ENCODE data around the gene POLDIP3.
A peak's percentile ranks its signal among the peaks of the same experiment; 100 is the strongest.
"Not testable (repeated sequence)": the region's sequence is repeated elsewhere in the genome, so short reads cannot be mapped to it uniquely, and the experiment has no call there.

Gene POLDIP3

GRCh38 chr22:42584364-42584940, 30.2 kb downstream of the POLDIP3 start:
- DNase-seq (ENCODE audit: low spot score), result no peak

- no peak for DNase-seq (ENCODE audit: low spot score)
These were observed 31.7 kb downstream of the POLDIP3 start for GRCh38 chr22:42582987-42583386.

DNA sequence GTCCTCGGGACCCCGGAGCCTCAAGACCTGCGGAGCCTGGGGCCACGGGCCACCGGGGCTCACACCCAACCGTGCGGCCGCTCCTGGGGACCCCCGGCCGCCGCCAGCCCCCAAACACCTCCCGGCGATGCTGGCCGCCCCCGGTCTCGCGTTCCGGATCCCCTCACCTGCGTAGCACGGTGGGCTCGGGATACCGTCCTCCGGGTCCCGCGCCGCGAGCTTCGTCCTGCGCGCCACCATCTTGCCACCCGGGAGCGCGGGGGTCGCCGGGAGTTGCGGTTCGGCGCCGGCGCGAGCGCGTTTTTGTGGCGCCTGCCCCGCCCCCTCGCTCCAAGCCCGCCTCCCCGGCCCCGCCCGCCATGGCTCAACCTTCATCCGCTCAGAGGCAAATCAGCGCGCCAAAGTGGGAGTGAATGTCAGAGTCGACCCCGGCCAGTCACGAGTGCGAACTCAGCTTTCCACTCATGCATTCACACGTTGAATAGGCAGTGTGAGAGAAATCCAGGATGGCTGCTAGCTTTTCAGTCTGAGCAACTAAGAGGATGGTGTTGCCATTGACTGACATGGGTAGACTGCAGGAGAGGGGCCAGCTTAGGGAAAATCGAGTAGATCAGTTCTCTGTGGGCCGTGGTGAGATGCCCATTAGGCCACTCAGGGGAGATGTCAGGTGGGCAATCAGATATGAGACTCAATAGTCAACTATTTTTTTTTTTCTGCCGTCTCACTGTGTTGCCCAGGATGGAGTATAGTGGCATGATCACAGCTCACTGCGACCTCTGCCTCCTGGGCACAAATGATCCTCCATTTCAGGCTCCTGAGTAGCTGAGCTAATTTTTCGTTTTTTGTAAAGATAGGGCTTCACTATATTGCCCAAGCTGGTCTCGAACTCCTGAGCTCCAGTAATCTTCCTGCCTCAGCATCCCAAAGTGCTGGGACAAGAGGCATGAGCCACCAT, 32.6 kb downstream of the POLDIP3 start:
- DNase-seq (ENCODE audit: low spot score), result peak; percentile 41

GRCh38 chr22:42581194-42581761, 33.4 kb downstream of the POLDIP3 start:
- DNase-seq (ENCODE audit: low spot score), result not testable (repeated sequence)

DNA sequence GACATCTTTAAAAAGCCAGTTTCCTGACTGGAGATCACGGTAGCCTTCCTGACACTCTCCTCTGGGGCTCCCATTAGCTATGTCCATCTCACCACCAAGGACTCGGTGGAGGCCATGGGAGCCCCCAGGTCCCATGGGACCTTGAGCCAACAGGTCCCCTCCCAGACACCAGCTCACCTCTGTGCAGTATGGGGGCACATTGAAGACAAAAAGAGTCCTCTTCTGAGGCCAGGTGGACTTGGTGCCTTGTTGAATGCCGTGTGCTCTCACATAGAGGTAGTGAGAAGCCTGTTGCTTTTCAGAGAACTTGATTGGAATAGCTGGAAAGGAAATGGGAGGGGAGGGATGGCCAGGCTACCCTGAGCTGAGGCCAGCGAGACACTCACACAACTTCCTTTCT, 34.6 kb downstream of the POLDIP3 start:
- not testable (repeated sequence) for DNase-seq (ENCODE audit: low spot score)

DNA sequence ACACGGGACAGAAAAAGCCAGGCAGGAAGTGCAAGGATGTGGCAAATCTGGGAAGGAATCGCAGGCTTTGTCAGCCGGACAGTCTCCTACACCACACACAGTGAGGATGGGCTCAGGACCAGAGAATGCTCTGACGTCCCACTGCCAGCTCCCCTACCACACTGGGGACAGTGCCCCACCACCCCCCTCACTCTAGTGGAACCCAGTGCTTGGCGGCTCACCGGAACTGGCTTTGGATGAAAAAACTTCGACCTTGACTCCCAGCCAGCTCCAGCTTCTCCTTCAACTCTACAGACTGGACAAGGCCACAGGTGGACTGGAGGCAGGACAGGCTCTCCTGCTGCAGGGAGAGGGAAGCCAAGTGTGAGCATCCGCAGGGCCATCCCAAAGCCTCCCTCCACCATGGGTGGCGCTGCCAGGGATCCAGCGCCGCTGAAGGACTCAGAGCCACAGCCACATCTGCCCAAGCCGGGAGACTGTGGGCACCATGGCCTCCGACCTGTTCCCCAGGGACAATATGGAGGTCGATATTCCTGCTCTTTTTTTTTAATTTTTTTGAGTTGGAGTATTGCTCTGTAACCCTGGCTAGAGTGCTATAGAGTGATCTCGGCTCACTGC, 37.0 kb downstream of the POLDIP3 start:
- no peak for DNase-seq (ENCODE audit: low spot score)

GRCh38 chr22:42577141-42577540, 37.5 kb downstream of the POLDIP3 start:
- not testable (repeated sequence) for DNase-seq (ENCODE audit: low spot score)

GRCh38 chr22:42575996-42576574, 38.6 kb downstream of the POLDIP3 start:
- DNase-seq (ENCODE audit: low spot score), result not testable (repeated sequence)

DNA sequence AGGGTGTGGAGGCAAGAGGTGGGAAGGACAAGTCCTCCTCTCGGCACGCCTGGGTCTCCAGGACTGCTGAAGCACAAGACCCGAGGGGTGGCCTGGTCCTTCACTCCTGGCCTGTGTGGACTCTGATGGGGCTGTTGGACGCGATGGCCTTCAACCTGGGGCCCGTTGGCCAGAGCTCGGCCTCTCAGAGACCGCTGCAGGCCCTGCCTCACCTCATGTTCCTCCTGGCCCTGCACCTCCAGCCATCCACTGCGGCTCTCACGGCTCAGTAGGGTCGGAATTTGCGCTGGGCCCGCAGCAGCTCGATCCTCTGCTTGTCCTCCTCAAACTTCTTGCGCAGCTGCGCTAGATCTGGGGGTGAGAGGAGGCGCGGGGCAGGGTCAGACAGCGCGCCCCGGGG, 40.2 kb downstream of the POLDIP3 start:
- DNase-seq (ENCODE audit: low spot score), result not testable (repeated sequence)

DNA sequence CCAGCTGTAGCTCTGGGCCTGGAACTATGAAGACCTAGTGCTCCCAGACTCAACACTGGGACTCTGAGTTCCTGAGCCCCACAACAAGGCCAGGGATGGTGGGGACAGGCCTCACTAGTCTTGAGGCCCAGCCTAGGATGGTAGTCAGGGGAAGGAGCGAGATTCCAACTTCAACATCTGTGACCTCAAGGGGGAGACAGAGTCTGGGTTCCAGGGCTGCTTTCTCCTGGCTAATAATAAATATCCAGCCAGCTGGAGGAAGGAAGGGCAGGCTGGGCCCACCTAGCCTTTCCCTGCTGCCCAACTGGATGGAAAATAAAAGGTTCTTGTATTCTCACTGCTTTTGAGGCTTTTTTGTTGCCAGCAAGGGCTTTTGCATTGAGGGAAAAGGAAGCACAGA, 40.6 kb downstream of the POLDIP3 start:
- DNase-seq (ENCODE audit: low spot score), result not testable (repeated sequence)

GRCh38 chr22:42571068-42571467, 43.6 kb downstream of the POLDIP3 start:
- DNase-seq (ENCODE audit: low spot score), result not testable (repeated sequence)

- DNase-seq (ENCODE audit: low spot score), result not testable (repeated sequence)
These were observed 44.1 kb downstream of the POLDIP3 start for GRCh38 chr22:42570580-42570979.

DNA sequence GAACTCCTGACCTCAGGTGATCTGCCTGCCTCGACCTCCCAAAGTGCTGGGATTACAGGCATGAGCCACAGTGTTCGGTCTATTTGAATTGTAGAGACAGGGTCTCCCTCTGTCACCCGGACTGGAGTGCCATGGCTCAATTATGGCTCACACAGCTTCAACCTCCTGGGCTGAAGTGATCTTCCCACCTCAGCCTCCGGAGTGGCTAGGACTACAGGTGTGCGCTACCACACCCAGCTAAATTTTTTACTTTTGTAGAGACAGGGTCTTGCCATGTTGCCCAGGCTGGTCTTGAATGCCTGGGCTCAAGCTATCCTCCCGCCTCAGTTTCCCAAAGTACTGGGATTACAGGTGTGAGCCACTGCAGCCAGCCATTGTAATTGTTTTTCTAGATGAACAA, 46.7 kb downstream of the POLDIP3 start:
- not testable (repeated sequence) for DNase-seq (ENCODE audit: low spot score)

DNA sequence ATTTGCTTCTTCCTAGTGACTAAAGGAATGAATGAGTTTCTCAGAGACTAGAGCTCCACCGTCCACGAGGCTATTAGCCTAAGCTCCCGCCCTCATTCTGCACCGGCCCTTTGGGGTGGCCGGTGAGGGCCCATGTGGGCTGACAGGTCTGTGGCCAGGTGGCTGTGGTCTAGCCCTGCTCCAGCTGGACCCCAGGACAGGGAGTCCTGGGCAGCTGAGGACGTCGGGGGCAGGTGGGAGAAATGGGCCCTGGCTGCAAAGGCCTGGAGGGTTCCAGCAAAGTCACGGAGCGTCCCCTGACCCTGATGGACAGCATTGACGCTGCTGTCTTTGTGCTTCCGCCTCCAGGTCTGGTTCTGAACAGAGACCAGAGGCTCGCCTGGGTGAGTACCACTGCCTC, 48.7 kb downstream of the POLDIP3 start:
- DNase-seq (ENCODE audit: low spot score), result no peak

GRCh38 chr22:42564699-42565098, 50.0 kb downstream of the POLDIP3 start:
- DNase-seq (ENCODE audit: low spot score), result no peak

DNA sequence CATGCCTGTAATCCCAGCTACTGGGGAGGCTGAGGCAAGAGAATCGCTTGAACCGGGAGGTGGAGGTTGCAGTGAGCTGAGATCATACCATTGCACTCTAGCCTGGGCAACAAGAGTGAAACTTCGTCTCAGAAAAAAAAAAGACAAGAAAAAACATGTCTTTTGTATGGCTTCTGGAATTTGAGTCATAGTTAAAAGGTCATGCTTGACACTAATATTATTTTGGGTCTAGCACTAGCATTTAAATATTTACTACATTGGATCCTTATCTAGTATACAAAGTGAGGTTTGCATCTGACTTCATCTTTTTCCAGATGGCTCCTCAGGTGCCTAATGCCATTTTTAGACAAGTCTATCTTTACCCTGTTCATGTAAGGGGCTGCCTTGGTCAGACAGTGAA, 50.7 kb downstream of the POLDIP3 start:
- DNase-seq (ENCODE audit: low spot score), result not testable (repeated sequence)

- no peak for DNase-seq (ENCODE audit: low spot score)
These were observed 52.0 kb downstream of the POLDIP3 start for GRCh38 chr22:42562684-42563083.

DNA sequence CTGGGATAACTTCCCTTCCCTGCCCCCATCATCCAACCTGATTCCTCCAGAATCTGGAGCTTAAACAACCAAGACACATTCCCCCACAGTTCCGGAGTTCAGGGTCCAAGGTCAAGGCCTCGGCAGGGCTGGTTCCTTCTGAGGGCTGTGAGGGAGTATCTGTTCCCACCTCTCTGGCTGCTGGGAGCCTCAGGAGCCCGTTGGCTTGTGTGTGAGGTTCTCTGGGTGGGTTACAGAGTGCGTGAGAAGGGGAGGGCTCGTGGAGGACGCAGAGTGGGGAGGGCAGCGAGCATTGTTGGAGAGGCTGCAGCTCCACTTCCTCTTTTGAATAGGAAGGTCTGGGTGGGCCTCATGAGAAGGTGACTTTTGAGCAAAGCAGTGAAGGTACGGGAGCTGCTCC, 52.4 kb downstream of the POLDIP3 start:
- no peak for DNase-seq (ENCODE audit: low spot score)

GRCh38 chr22:42561856-42562255, 52.8 kb downstream of the POLDIP3 start:
- no peak for DNase-seq (ENCODE audit: low spot score)

DNA sequence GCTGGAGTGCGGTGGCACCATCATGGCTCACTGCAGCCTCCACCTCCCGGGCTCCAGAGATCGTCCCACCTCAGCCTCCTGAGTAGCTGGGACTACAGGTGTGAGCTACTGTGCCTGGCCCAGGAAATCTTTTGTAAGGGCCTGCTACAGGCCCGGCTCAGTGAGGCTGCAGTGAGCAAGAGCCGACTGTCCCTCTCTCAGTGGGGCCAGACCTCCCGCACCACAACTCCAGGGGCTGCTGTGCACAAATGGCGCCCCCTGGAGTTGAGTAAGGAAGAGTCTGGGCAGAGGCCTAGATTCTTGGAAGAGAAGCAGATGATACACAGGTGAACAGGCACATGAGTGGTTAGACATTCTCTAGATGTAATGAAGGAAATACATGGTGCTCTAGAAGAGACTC, 53.9 kb downstream of the POLDIP3 start:
- peak; percentile 36 for DNase-seq (ENCODE audit: low spot score)

DNA sequence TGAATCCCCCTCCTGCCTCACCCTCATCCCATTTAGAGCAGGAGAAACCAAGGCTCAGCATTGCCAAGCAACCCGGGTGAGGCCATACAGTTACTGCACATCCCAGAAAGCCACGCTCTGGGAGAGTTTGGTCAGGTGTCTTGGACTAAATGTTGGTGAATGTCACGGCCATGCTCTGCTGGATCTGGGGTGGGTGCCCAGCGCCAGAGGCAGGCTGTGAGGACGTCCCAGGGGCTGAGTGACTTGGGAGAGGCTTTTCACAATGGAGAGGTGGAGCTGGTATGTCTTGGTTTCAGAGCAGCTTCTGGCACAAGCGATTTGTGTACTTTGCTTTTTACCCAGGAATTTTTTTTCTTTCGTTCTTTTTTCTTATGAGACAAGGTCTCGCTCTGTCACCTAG, 54.3 kb downstream of the POLDIP3 start:
- DNase-seq (ENCODE audit: low spot score), result no peak

Data from hematopoietic multipotent progenitor cell treated with erythropoietin and hydrocortisone succinate and interleukin-3 and kit ligand, for 17 days (in vitro differentiated cells).